Epithelial cell of esophagus (primary cell): ENCODE data around the gene SMIM7.
"Not testable (repeated sequence)": the region's sequence is repeated elsewhere in the genome, so short reads cannot be mapped to it uniquely, and the experiment has no call there.

Experiments used
- DNase-seq: peaks from one replicate; pipeline ENCODE4 v3.0.0; 2010; ENCODE audit warnings: low read depth
- H3K4me3 ChIP-seq: 2 replicates; pipeline ENCODE4 v1.5.1; 2011; ENCODE audit warnings: mild to moderate bottlenecking, low read length, control low read depth
- TF ChIP-seq, protein P1 (sequence below): IDR thresholded peaks from 2 replicates; pipeline ENCODE4 v1.5.1; 2011; ENCODE audit warnings: low read depth, mild to moderate bottlenecking, low read length, control low read depth, inconsistent platforms; ENCODE audit not compliant: insufficient read depth; ENCODE audit errors: missing control alignments

The SMIM7 gene

DNA sequence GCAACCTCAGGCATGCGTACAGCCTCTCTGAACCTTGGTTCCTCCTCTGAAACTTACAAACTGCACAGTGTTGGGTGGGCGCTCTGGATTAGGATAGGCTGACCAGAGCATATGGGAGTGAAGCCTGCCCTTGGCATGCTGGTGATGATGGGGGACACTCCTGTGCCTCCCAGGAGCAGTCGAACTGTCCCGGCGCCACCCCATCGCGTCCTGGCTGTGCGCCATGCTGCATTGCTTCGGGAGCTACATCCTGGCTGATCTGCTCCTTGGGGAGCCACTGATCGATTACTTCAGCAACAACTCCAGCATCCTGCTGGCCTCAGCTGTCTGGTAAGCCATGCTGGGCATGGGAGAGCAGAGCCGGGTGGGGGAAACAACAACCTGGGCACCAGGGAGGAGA, 19.9 kb upstream of the SMIM7 start:
- TF ChIP-seq, protein P1, sequence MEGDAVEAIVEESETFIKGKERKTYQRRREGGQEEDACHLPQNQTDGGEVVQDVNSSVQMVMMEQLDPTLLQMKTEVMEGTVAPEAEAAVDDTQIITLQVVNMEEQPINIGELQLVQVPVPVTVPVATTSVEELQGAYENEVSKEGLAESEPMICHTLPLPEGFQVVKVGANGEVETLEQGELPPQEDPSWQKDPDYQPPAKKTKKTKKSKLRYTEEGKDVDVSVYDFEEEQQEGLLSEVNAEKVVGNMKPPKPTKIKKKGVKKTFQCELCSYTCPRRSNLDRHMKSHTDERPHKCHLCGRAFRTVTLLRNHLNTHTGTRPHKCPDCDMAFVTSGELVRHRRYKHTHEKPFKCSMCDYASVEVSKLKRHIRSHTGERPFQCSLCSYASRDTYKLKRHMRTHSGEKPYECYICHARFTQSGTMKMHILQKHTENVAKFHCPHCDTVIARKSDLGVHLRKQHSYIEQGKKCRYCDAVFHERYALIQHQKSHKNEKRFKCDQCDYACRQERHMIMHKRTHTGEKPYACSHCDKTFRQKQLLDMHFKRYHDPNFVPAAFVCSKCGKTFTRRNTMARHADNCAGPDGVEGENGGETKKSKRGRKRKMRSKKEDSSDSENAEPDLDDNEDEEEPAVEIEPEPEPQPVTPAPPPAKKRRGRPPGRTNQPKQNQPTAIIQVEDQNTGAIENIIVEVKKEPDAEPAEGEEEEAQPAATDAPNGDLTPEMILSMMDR, result no peak
- H3K4me3 ChIP-seq, result no peak overlapping the region
- DNase-seq, result no peak

- peak; percentile 47 for DNase-seq
- no peak overlapping the region for H3K4me3 ChIP-seq
- TF ChIP-seq, protein P1, result no peak
These were observed 18.6 kb upstream of the SMIM7 start for GRCh38 chr19:16678498-16678897.

- H3K4me3 ChIP-seq, result no peak overlapping the region
These were observed 17.1 kb upstream of the SMIM7 start for GRCh38 chr19:16677055-16677454.

DNA sequence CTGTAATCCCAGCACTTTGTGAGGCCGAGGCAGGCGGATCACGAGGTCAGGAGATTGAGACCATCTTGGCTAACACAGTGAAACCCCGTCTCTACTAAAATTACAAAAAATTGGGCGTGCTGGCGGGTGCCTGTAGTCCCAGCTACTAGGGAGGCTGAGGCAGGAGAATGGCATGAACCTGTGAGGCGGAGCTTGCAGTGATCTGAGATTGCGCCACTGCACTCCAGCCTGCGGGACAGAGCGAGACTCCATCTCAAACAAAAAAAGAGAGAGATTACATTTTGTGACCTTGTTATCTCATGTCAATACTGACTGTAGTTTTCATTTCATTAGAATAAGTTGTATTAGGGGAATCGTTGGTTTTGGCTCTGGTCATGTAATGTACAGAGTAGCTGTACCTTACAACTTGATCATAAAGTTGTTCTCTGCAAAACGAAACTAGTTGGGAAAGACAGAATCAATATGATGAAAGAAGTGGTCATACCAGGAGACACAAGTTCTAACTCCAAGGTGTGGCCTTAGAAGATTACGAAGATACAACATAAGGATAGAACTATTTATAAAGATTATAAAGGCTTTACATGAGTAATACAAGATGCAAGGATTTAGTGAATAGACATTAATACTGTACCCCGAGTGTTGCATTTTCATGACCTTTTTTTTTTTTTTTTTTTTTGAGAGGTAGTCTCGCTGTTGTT, 16.3 kb upstream of the SMIM7 start:
- peak; percentile 66 for DNase-seq
- no peak overlapping the region for H3K4me3 ChIP-seq
- TF ChIP-seq, protein P1, result no peak

More at GRCh38 chr19:16677055-16677454, 17.1 kb upstream of the SMIM7 start:
- peak; percentile 36 for DNase-seq
- TF ChIP-seq, protein P1, result no peak

- H3K4me3 ChIP-seq, DNase-seq: not testable (repeated sequence)
These were observed 13.9 kb upstream of the SMIM7 start for GRCh38 chr19:16673839-16674238.

DNA sequence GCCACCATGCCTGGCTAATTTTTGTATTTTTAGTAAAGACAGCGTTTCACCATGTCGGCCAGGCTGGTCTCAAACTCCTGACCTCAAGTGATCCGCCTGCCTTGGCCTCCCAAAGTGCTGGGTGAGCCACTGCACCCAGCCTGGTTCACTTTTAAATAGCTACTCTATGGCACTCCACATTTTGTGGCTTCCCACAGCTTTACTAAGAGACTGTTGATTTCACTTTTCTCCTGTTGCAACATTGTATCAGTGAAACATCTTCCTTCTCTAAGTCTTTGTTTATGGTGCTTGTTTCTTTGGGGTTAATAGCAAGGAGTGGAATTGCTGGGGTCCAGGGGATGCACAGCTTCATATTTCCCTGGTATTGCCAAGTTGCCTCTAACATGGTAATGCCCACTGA, 13.3 kb upstream of the SMIM7 start:
- H3K4me3 ChIP-seq, result no peak overlapping the region
- DNase-seq, result no peak
- TF ChIP-seq, protein P1, result no peak

- no peak overlapping the region for H3K4me3 ChIP-seq
- TF ChIP-seq, protein P1, result no peak
These were observed 11.8 kb upstream of the SMIM7 start for GRCh38 chr19:16671652-16672274.

More at GRCh38 chr19:16671652-16672274, 11.8 kb upstream of the SMIM7 start:
- DNase-seq, result no peak
